ENCODE measurements around the gene FBXO9. TPM values are rescaled to one million over a fixed set of nuclear protein-coding genes. Genes with fewer than 3 reads are reported as not detected.

FBXO9 gene
- total RNA-seq (2022; extraction: Qiagen RNA extraction): 33.2 to 36.3 TPM (median 35.2 TPM) in 5 replicates

DNA sequence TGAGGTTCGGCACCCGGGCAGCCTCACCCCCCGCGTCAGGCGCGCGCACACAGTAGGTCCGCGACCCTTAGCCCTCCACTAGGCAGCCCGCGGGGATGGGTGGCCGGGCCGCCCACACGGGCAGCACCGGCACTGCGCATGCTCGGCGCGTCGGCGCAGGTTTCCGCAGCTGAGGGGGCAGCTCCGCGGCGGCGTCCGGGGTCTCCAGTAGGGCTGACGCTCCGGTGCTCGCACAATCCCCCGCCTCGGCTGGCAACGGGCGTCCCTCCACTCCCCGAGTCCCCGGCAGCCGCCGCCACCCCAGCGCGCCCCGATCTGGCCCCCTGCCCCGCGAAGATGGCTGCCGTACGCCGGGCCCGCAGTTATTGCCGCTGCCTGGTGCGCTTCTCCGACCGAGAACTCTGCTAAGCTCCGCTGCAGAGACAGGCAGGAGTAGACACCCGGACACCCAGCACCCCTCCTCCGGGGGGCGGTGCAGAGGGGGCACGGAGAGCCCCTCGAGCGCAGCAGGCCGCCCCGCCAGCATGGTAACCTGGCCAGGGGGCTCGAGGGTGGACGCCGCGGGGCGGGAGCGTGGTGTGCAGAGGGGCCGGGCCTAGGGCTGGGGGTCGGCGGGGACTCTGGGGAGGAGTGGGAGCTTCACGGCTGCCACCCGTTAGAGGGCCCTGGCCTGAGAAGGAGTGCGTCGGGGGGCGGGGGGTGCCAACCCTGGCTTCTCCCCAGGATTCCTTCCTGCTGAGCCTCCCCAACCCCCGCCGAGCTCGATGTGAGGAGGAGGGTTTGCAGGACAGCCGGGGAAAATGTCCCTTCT is at the start of gene FBXO9:
Gene FBXO9 (plus strand): TSS at position 139 of the 811 bp plus-strand sequence. CDS start 386 bp downstream, at position 525.

DNA sequence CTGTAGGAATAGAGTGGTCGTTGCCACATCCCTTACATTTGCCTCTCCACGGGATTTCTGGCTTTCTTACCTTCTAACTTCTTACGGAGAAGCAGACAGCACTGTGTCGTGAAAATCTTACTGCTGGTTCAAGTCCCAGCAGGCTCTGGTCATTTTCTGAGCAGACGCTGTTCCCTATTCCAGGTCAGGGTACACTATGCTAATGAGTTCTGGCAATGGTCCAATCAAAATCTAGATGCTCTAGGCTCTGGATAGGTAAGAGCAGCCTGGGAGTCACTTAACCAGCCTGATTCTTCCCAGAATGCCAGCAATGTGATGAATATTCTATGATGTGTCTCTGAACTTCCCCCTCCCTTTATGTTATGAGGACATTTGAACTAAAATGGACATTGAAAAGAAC is 83.5 kb downstream of the FBXO9 start, which contains the start of gene GCM1:
Gene GCM1 (minus strand): TSS at position 158 of the 400 bp plus-strand sequence. CDS start 3,209 bp downstream, outside the sequence.

Other genes starting within 250 kb of the FBXO9 start
- gene GSTA5, start 224.6 kb upstream of the FBXO9 start, total RNA-seq (2022; extraction: Qiagen RNA extraction): not detected in 5 replicates
- gene GSTA3, start 155.7 kb upstream of the FBXO9 start, total RNA-seq (2022; extraction: Qiagen RNA extraction): not detected in 5 replicates
- gene GSTA4, start 70.1 kb upstream of the FBXO9 start, total RNA-seq (2022; extraction: Qiagen RNA extraction): 7.8 to 9.8 TPM (median 8.5 TPM) in 5 replicates
- gene CILK1, start 3.6 kb upstream of the FBXO9 start, total RNA-seq (2022; extraction: Qiagen RNA extraction): 1.4 to 2.9 TPM (median 2.3 TPM) in 5 replicates
- 0.03 to 0.07 TPM (median 0.06 TPM) in 4 of 5 replicates, not detected in the other for gene GCM1, start 83.4 kb downstream of the FBXO9 start, total RNA-seq (2022; extraction: Qiagen RNA extraction)

Measured in A549 treated with Hydrocortisone at 1 μM for 4 hours (cell line).